K562 (cell line): ENCODE measurements around the gene BCL3. TPM values are rescaled to one million over a fixed set of nuclear protein-coding genes. Genes with fewer than 3 reads are reported as not detected.

ENCODE experiments used
- ATAC-seq: fragments of 200-7000 bp; cut with Tn5 transposase; 3 replicates; pipeline ENCODE4 v1.9.1; 2020; ENCODE audit warnings: moderate library complexity
- BruUV-seq: library from RNA; stranded (reverse); fragments of 400-500 nt; replicated peaks from 2 replicates; lab custom pipeline; 2021; lab: Mats Ljungman, UMichigan
- CTCF ChIA-PET: fragments of 300-600 bp; formaldehyde crosslinking; extraction: SDS; loops from one replicate; lab custom pipeline; 2021; ENCODE audit warnings: low intra/inter-chr PET ratio; lab: Yijun Ruan, JAX
- POLR2A ChIA-PET: fragments of 300-600, 350-650 bp; sonication (Branson Sonifier 250); formaldehyde crosslinking; extraction: SDS; loops from one replicate; lab custom pipeline; 2021; ENCODE audit warnings: antibody characterized with exemption, inconsistent platforms; lab: Yijun Ruan, JAX
- DNase-seq, 4 experiments: peaks; one replicate each; pipeline versions ENCODE4 v3.0.0 to v3.0.0-alpha.2; 2011 to 2018; ENCODE audit warnings: low spot score in 3 of 4, mixed read lengths in 3 of 4; ENCODE audit errors: extremely low read depth in 1 of 4
- FAIRE-seq: peaks from 2 replicates; lab custom pipeline; 2011; peaks lifted over from hg19 to GRCh38; lab: Jason Lieb, UNC
- H2AFZ ChIP-seq: 2 replicates; pipeline ENCODE4 v1.6.0; 2011; ENCODE audit warnings: low read depth, low read length, control low read depth, inconsistent platforms
- H3K27ac ChIP-seq: fragments of 200-600 bp; 3 replicates; pipeline ENCODE4 v1.8.0; 2011; ENCODE audit warnings: low read depth, mild to moderate bottlenecking, control low read depth, inconsistent platforms, low read length, moderate library complexity, mixed read lengths; ENCODE audit errors: extremely low read depth
- H3K27me3 ChIP-seq, 2 experiments: fragments of 300-600 bp in 1 of 2; 2 replicates in 1 of 2; 3 replicates in 1 of 2; pipeline versions ENCODE4 v1.6.0 to v1.8.0; 2011; ENCODE audit warnings: inconsistent platforms in 2 of 2, low read length in 2 of 2, mild to moderate bottlenecking in 1 of 2, mixed read lengths in 1 of 2, moderate library complexity in 1 of 2; ENCODE audit not compliant: control insufficient read depth in 2 of 2, insufficient read depth in 2 of 2
- H3K36me3 ChIP-seq: fragments of 300-600 bp; 3 replicates; pipeline ENCODE4 v1.8.0; 2011; ENCODE audit warnings: mild to moderate bottlenecking, low read length, inconsistent platforms; ENCODE audit not compliant: control insufficient read depth, insufficient read depth
- H3K4me1 ChIP-seq, 2 experiments: fragments of 200-600 bp in 1 of 2; replicated peaks in 1 of 2; 2 replicates in 1 of 2; 3 replicates in 1 of 2; pipeline versions ENCODE4 v1.5.1 to v1.8.0; 2011; ENCODE audit warnings: inconsistent platforms in 2 of 2, low read length in 2 of 2, mild to moderate bottlenecking in 1 of 2, mixed read lengths in 1 of 2, moderate library complexity in 1 of 2; ENCODE audit not compliant: control insufficient read depth in 2 of 2, insufficient read depth in 2 of 2
- H3K4me2 ChIP-seq: 2 replicates; pipeline ENCODE4 v1.6.1; 2011; ENCODE audit warnings: low read length, control low read depth, inconsistent platforms, mixed read lengths; ENCODE audit not compliant: insufficient read depth
- H3K4me3 ChIP-seq: fragments of 200-600 bp; sonication (generic), shearing (Covaris generic); 2 replicates; pipeline ENCODE4 v1.5.1; 2016; ENCODE audit warnings: control low read depth, inconsistent platforms
- H3K79me2 ChIP-seq: fragments of 200-600 bp; 3 replicates; pipeline ENCODE4 v1.8.0; 2011; ENCODE audit warnings: low read length, inconsistent platforms; ENCODE audit not compliant: control insufficient read depth, insufficient read depth
- H3K9ac ChIP-seq, 2 experiments: 2 replicates each; pipeline versions ENCODE4 v1.6.0 to v1.6.1; 2011; ENCODE audit warnings: low read depth in 2 of 2, low read length in 2 of 2, control low read depth in 1 of 2, inconsistent platforms in 1 of 2, mild to moderate bottlenecking in 1 of 2, mixed read lengths in 1 of 2; ENCODE audit not compliant: insufficient read depth in 1 of 2
- H3K9me1 ChIP-seq: one replicate; pipeline ENCODE4 v1.6.0; 2011; ENCODE audit warnings: inconsistent platforms, mild to moderate bottlenecking, low read length, moderate library complexity; ENCODE audit not compliant: control insufficient read depth, insufficient read depth
- H3K9me3 ChIP-seq: replicated peaks from 2 replicates; pipeline ENCODE4 v1.5.1; 2011; ENCODE audit warnings: low read depth, low read length, inconsistent platforms; ENCODE audit not compliant: control insufficient read depth, insufficient read depth
- H4K20me1 ChIP-seq: replicated peaks from 2 replicates; pipeline ENCODE4 v1.6.1; 2011; ENCODE audit warnings: low read length, inconsistent platforms, mixed read lengths; ENCODE audit not compliant: control insufficient read depth, insufficient read depth
- ELF4 ChIP-seq: fragments of 450-650 bp; formaldehyde crosslinking; IDR thresholded peaks from 2 replicates; pipeline ENCODE4 v1.4.0; 2022; ENCODE audit warnings: missing genetic modification characterization
- FOSL1 ChIP-seq: fragments of 200-800 bp; sonication (Bioruptor generic); conservative IDR thresholded peaks from 2 replicates; pipeline ENCODE4 v1.6.1; 2016; ENCODE audit warnings: missing genetic modification characterization, missing compliant biosample characterization
- SRSF3 ChIP-seq: fragments of 200-400 bp; formaldehyde crosslinking; IDR thresholded peaks from 2 replicates; pipeline ENCODE4 v1.6.1; 2016; ENCODE audit warnings: mild to moderate bottlenecking, low read length, moderate library complexity; ENCODE audit not compliant: insufficient read depth
- ZFPM2 ChIP-seq: fragments of 250-450 bp; sonication (Bioruptor Pico); IDR thresholded peaks from 2 replicates; pipeline ENCODE4 v1.5.1; 2022; ENCODE audit warnings: mild to moderate bottlenecking
- WGBS: fragments of 100-300 bp; shearing (Covaris generic); methylation state at CpG from one replicate; pipeline ENCODE4 v1.1.6; 2016; ENCODE audit warnings: low coverage, mixed read lengths; ENCODE audit not compliant: insufficient coverage; ENCODE audit errors: missing lambda C conversion rate; 5-methylcytosine and 5-hydroxymethylcytosine counted together
- in situ Hi-C: fragments of 300-500 bp; cut with MboI; formaldehyde crosslinking; loops from 4 replicates; pipeline ENCODE4 v1.15.0; 2018; ENCODE audit warnings: inconsistent platforms, mixed read lengths
- intact Hi-C: fragments of 100-400 bp; cut with micrococcal nuclease; formaldehyde crosslinking; loops from 2 replicates; pipeline ENCODE4 v1.14.2; 2022
- polyA plus RNA-seq, 8 experiments: library from polyadenylated mRNA; depleted of rRNA in 4 of 8; stranded (reverse) in 5 of 8; unstranded in 3 of 8; fragments of >200 nt; fragmentation: Nextera tagmentation in 2 of 8; fragmentation: Illumina TruSeq in 1 of 8; extraction: Ambion mirVana in 2 of 8; extraction: Trizol in 1 of 8; gene quantifications; 2 replicates each; pipeline versions ENCODE4 v1.2.1 to v1.2.3, GENCODE V29; 2011 to 2014; ENCODE audit warnings: inconsistent platforms in 1 of 8, missing spikeins in 1 of 8
- total RNA-seq, 7 experiments: library from RNA; depleted of rRNA in 6 of 7; stranded (reverse); fragments of >200 nt in 6 of 7; fragmentation: Illumina TruSeq in 2 of 7; extraction: Trizol in 2 of 7; gene quantifications; 2 replicates each; pipeline versions ENCODE4 v1.2.1 to v1.2.3, GENCODE V29; 2011 to 2021; ENCODE audit warnings: low replicate concordance in 1 of 7
- TF ChIP-seq, protein P1 (sequence below): fragments of 250-450 bp; sonication (Bioruptor Pico); IDR thresholded peaks from 2 replicates; pipeline ENCODE4 v1.5.0; 2021
- TF ChIP-seq, protein P2 (sequence below): fragments of 250-450 bp; sonication (Bioruptor Pico); IDR thresholded peaks from 2 replicates; pipeline ENCODE4 v1.6.1; 2021; ENCODE audit warnings: mild to moderate bottlenecking

The BCL3 gene
- total and polyA plus RNA-seq, 9 of the 15 experiments (the other 6 are each of a cell fraction or from before 2014, with no cell fraction given), result 0.03 to 2.4 (median 0.50) TPM; not detected in 1

DNA sequence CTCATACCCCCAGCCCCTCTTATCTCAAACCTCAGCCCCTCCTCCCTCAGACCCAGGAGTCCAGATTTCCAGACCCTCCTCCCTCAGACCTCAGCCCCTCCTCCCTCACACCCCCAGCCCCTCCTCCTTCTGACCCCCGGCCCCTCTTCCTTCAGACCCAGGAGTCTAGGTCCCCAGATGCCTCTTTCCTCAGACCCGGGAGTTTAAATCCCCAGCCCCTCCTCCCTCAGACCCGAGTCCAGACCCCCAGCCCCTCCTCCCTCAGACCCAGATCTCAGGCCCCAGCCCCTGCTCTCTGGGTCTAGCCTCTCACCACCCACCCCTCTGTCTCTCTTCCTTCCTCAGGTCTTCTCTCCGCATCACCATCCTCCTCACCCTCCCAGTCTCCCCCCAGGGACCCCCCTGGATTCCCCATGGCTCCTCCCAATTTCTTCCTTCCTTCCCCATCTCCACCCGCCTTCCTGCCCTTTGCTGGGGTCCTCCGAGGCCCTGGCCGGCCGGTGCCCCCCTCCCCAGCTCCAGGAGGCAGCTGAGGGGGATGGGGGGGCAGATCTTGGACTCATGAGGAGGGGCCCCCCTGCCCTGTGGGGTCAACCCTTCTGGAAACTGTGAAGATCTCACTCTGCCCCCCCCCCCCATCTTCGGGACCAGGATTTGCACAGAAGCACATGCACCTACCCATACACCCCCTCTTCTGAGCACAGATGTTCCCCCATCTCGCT lies 10.7 kb downstream of the BCL3 start:
- Histone ChIP-seq H3K9me3 (no peaks in the 10 kb centered on the region), H3K9ac (no peak overlapping the region), H3K4me3 (no peak overlapping the region), H4K20me1 (no peaks in the 10 kb centered on the region), H2AFZ (no peak overlapping the region), H3K4me1 (peaks cover 8 to 40% of the 10 kb centered on the region in 2 experiments), H3K4me2 (no peak overlapping the region), H3K27me3 (no peaks in the 10 kb centered on the region), H3K36me3 (no peaks in the 10 kb centered on the region), H3K27ac (no peak overlapping the region), H3K9me1 (no peaks in the 10 kb centered on the region), H3K79me2 (no peaks in the 10 kb centered on the region)
- ATAC-seq, result no peak
- no peak for FAIRE-seq
- TF ChIP-seq, protein P1, sequence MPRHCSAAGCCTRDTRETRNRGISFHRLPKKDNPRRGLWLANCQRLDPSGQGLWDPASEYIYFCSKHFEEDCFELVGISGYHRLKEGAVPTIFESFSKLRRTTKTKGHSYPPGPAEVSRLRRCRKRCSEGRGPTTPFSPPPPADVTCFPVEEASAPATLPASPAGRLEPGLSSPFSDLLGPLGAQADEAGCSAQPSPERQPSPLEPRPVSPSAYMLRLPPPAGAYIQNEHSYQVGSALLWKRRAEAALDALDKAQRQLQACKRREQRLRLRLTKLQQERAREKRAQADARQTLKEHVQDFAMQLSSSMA, result no peak
- TF ChIP-seq ELF4 (CRISPR knock-in tag), result no peak
- no peak for TF ChIP-seq FOSL1
- TF ChIP-seq, protein P2, sequence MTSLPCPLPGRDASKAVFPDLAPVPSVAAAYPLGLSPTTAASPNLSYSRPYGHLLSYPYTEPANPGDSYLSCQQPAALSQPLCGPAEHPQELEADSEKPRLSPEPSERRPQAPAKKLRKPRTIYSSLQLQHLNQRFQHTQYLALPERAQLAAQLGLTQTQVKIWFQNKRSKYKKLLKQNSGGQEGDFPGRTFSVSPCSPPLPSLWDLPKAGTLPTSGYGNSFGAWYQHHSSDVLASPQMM (CRISPR knock-in tag), result no peak
- no peak for TF ChIP-seq SRSF3
- TF ChIP-seq ZFPM2, result no peak
- ChIA-PET POLR2A (no interaction called here), CTCF (no interaction called here)
- intact Hi-C loops, result no loop called here
- BruUV-seq, result no TSS peak
- no peak for DNase-seq
- WGBS, result 63% methylated on average over 4 of the region's 10 CpGs
- in situ Hi-C loops, result no loop called here
